IMR-90 (cell line): ENCODE results near the gene CES2. TPM values are rescaled to one million over a fixed set of nuclear protein-coding genes. Genes with fewer than 3 reads are reported as not detected.

ENCODE experiments used
- ATAC-seq: fragments of 200-7000 bp; cut with Tn5 transposase; 2 replicates; pipeline ENCODE4 v1.9.1; 2020; ENCODE audit warnings: low read depth, mild to moderate bottlenecking, moderate library complexity
- BruUV-seq: library from RNA; stranded (reverse); fragments of 400-500 nt; replicated peaks from 2 replicates; lab custom pipeline; 2021; lab: Mats Ljungman, UMichigan
- CTCF ChIA-PET: fragments of 300-600 bp; formaldehyde crosslinking; extraction: SDS; loops from one replicate; lab custom pipeline; 2021; ENCODE audit warnings: antibody characterized with exemption; lab: Yijun Ruan, JAX
- POLR2A ChIA-PET: fragments of 300-600 bp; sonication (Branson Sonifier 250); formaldehyde crosslinking; loops from one replicate; lab custom pipeline; 2022; ENCODE audit warnings: antibody characterized with exemption; ENCODE audit not compliant: unreplicated experiment; lab: Charles Lee
- DNase-seq: peaks from one replicate; pipeline ENCODE4 v3.0.0; 2013
- H2AFZ ChIP-seq: replicated peaks from 2 replicates; pipeline ENCODE3; 2013; ENCODE audit warnings: low read length, mild to moderate bottlenecking; ENCODE audit not compliant: poor library complexity
- H2AK5ac ChIP-seq: 2 replicates; pipeline ENCODE4 v1.6.1; 2013; ENCODE audit warnings: low read depth, low read length, inconsistent platforms
- H2AK9ac ChIP-seq: replicated peaks from 2 replicates; pipeline ENCODE3; 2013; ENCODE audit warnings: mild to moderate bottlenecking, low read depth, low read length, moderate library complexity; ENCODE audit not compliant: poor library complexity
- H2BK120ac ChIP-seq: 2 replicates; pipeline ENCODE4 v1.6.1; 2013; ENCODE audit warnings: low read depth, low read length, inconsistent platforms
- H2BK15ac ChIP-seq: 3 replicates; pipeline ENCODE4 v1.6.1; 2013; ENCODE audit warnings: low read depth, low read length, inconsistent platforms
- H2BK20ac ChIP-seq: 2 replicates; pipeline ENCODE4 v1.6.1; 2013; ENCODE audit warnings: low read depth, mild to moderate bottlenecking, inconsistent platforms, low read length, moderate library complexity
- H2BK5ac ChIP-seq: 2 replicates; pipeline ENCODE4 v1.6.1; 2013; ENCODE audit warnings: mild to moderate bottlenecking, low read depth, low read length, inconsistent platforms; ENCODE audit not compliant: poor library complexity, severe bottlenecking
- H3K14ac ChIP-seq: replicated peaks from 2 replicates; pipeline ENCODE4 v1.6.1; 2013; ENCODE audit warnings: low read depth, low read length, inconsistent platforms
- H3K18ac ChIP-seq: 2 replicates; pipeline ENCODE4 v1.6.1; 2013; ENCODE audit warnings: low read depth, low read length, control low read depth
- H3K23ac ChIP-seq: 2 replicates; pipeline ENCODE4 v1.6.1; 2013; ENCODE audit warnings: low read depth, low read length, inconsistent platforms
- H3K27ac ChIP-seq: 2 replicates; pipeline ENCODE4 v1.5.1; 2013; ENCODE audit warnings: mild to moderate bottlenecking, control low read depth, low read length; ENCODE audit not compliant: insufficient read depth
- H3K27me3 ChIP-seq: 2 replicates; pipeline ENCODE4 v1.6.1; 2013; ENCODE audit warnings: low read length; ENCODE audit not compliant: control insufficient read depth, insufficient read depth
- H3K36me3 ChIP-seq: 2 replicates; pipeline ENCODE4 v1.6.1; 2013; ENCODE audit warnings: low read length, mixed read lengths; ENCODE audit not compliant: control insufficient read depth, insufficient read depth
- H3K4ac ChIP-seq: 2 replicates; pipeline ENCODE4 v1.6.1; 2013; ENCODE audit warnings: low read depth, low read length, inconsistent platforms
- H3K4me1 ChIP-seq: 2 replicates; pipeline ENCODE4 v1.6.1; 2013; ENCODE audit warnings: low read length, mixed read lengths; ENCODE audit not compliant: control insufficient read depth, insufficient read depth
- H3K4me2 ChIP-seq: 2 replicates; pipeline ENCODE4 v1.6.1; 2013; ENCODE audit warnings: low read depth, mild to moderate bottlenecking, control low read depth, low read length, moderate library complexity
- H3K4me3 ChIP-seq: 2 replicates; pipeline ENCODE4 v1.5.1; 2013; ENCODE audit warnings: low read depth, mild to moderate bottlenecking, control low read depth, low read length, moderate library complexity; ENCODE audit not compliant: insufficient read depth
- H3K56ac ChIP-seq: 2 replicates; pipeline ENCODE4 v1.6.1; 2013; ENCODE audit warnings: low read length, inconsistent platforms; ENCODE audit not compliant: insufficient read depth; ENCODE audit errors: extremely low read depth
- H3K79me1 ChIP-seq, 2 experiments: 2 replicates each; pipeline ENCODE4 v1.6.1; 2013; ENCODE audit warnings: low read length in 2 of 2, inconsistent platforms in 1 of 2, low read depth in 1 of 2
- H3K9ac ChIP-seq: 2 replicates; pipeline ENCODE4 v1.6.1; 2013; ENCODE audit warnings: low read depth, low read length, control low read depth
- H3K9me1 ChIP-seq: 2 replicates; pipeline ENCODE4 v1.6.1; 2013; ENCODE audit warnings: low read length, inconsistent platforms; ENCODE audit not compliant: insufficient read depth
- H3K9me3 ChIP-seq: 2 replicates; pipeline ENCODE4 v1.6.1; 2013; ENCODE audit warnings: low read length; ENCODE audit not compliant: control insufficient read depth, insufficient read depth
- H4K20me1 ChIP-seq: 2 replicates; pipeline ENCODE4 v1.6.1; 2013; ENCODE audit warnings: low read length, inconsistent platforms; ENCODE audit not compliant: insufficient read depth
- H4K5ac ChIP-seq: 2 replicates; pipeline ENCODE4 v1.6.1; 2013; ENCODE audit warnings: mild to moderate bottlenecking, low read depth, low read length, control low read depth
- H4K8ac ChIP-seq, 2 experiments: 2 replicates each; pipeline ENCODE4 v1.6.1; 2013; ENCODE audit warnings: low read depth in 2 of 2, low read length in 2 of 2, control low read depth in 1 of 2, inconsistent platforms in 1 of 2
- H4K91ac ChIP-seq: 2 replicates; pipeline ENCODE4 v1.6.1; 2013; ENCODE audit warnings: low read depth, low read length, inconsistent platforms; ENCODE audit not compliant: insufficient read depth
- BHLHE40 ChIP-seq: fragments of 150-350 bp; IDR thresholded peaks from 2 replicates; pipeline ENCODE4 v1.6.1; 2016; ENCODE audit warnings: mild to moderate bottlenecking, low read depth, low read length
- CEBPB ChIP-seq: IDR thresholded peaks from 2 replicates; pipeline ENCODE4 v1.6.1; 2012; ENCODE audit warnings: low read depth, low read length, improper control_type of control experiment
- CHD1 ChIP-seq: IDR thresholded peaks from 2 replicates; pipeline ENCODE4 v1.6.1; 2012; ENCODE audit warnings: low read depth, low read length, improper control_type of control experiment
- CTCF ChIP-seq: conservative IDR thresholded peaks from 2 replicates; pipeline ENCODE4 v1.5.1; 2012; ENCODE audit warnings: mild to moderate bottlenecking, low read depth, low read length, improper control_type of control experiment
- ELK1 ChIP-seq: fragments of 150-350 bp; IDR thresholded peaks from 2 replicates; pipeline ENCODE4 v1.6.1; 2016; ENCODE audit warnings: low read depth, mild to moderate bottlenecking, low read length, moderate library complexity, borderline replicate concordance
- MAFK ChIP-seq: IDR thresholded peaks from 2 replicates; pipeline ENCODE4 v1.6.1; 2012; ENCODE audit warnings: low read depth, low read length, improper control_type of control experiment
- MAZ ChIP-seq: IDR thresholded peaks from 2 replicates; pipeline ENCODE4 v1.6.1; 2012; ENCODE audit warnings: low read depth, mild to moderate bottlenecking, low read length, improper control_type of control experiment, moderate library complexity, borderline replicate concordance
- MXI1 ChIP-seq: IDR thresholded peaks from 2 replicates; pipeline ENCODE4 v1.6.1; 2012; ENCODE audit warnings: low read depth, mild to moderate bottlenecking, low read length, moderate library complexity, borderline replicate concordance
- NFE2L2 ChIP-seq: fragments of 150-350 bp; IDR thresholded peaks from 2 replicates; pipeline ENCODE4 v1.6.1; 2016; ENCODE audit warnings: low read depth, mild to moderate bottlenecking, low read length
- POLR2A ChIP-seq: IDR thresholded peaks from 2 replicates; pipeline ENCODE4 v1.6.1; 2012; ENCODE audit warnings: mild to moderate bottlenecking, low read depth, low read length
- RAD21 ChIP-seq: IDR thresholded peaks from 2 replicates; pipeline ENCODE4 v1.6.1; 2012; ENCODE audit warnings: low read length, improper control_type of control experiment
- SMC3 ChIP-seq: fragments of 150-350 bp; IDR thresholded peaks from 2 replicates; pipeline ENCODE4 v1.6.1; 2016; ENCODE audit warnings: low read depth, mild to moderate bottlenecking, antibody characterized with exemption, low read length, moderate library complexity
- WGBS, 2 experiments: methylation state at CpG; one replicate each; pipeline versions ENCODE4 v1.1.5 to v1.1.7; 2013; ENCODE audit warnings: missing lambda C conversion rate in 2 of 2; ENCODE audit not compliant: insufficient read length in 1 of 2; ENCODE audit errors: extremely low coverage in 2 of 2; 5-methylcytosine and 5-hydroxymethylcytosine counted together
- dilution Hi-C: fragments of 300-500 bp; cut with HindIII; formaldehyde crosslinking; loops from one replicate; pipeline ENCODE4 v1.14.3; 2018; ENCODE audit warnings: low sequenced_read_pairs; ENCODE audit not compliant: unreplicated experiment
- in situ Hi-C: fragments of 300-500 bp; cut with MboI; formaldehyde crosslinking; loops from 3 replicates; pipeline ENCODE4 v1.14.3; 2019; ENCODE audit warnings: low sequenced_read_pairs, inconsistent platforms, mixed read lengths
- intact Hi-C: fragments of 100-400 bp; cut with micrococcal nuclease; formaldehyde crosslinking; loops from 2 replicates; pipeline ENCODE4 v1.10.0; 2022
- polyA plus RNA-seq, 3 experiments: library from polyadenylated mRNA; depleted of rRNA; stranded (reverse); fragments of >200 nt; gene quantifications; 2 replicates each; pipeline ENCODE4 v1.2.3, GENCODE V29; 2012; ENCODE audit warnings: low replicate concordance in 1 of 3
- total RNA-seq: library from RNA; depleted of rRNA; stranded (reverse); fragments of >200 nt; gene quantifications from 2 replicates; pipeline ENCODE4 v1.2.3, GENCODE V29; 2012
- TF ChIP-seq, protein P1 (sequence below): fragments of 150-350 bp; IDR thresholded peaks from 2 replicates; pipeline ENCODE4 v1.6.1; 2017; ENCODE audit warnings: mild to moderate bottlenecking, antibody characterized with exemption, low read length, low read depth

Gene CES2
- total and polyA plus RNA-seq, 2 of the 4 experiments (the other 2 are of a cell fraction), result 15.1 to 23.2 TPM

- Histone ChIP-seq H2AK5ac (peak overlapping the region; percentile 63), H2AFZ (peak overlapping the region; percentile 65), H3K23ac (no peak overlapping the region; the same call in 1 of the 2 replicates), H2BK120ac (peak overlapping the region; percentile 46; the same call in 1 of the 2 replicates), H3K4me2 (no peak overlapping the region), H2BK5ac (peak overlapping the region; percentile 54), H3K27me3 (peaks cover 6% of the 10 kb centered on the region; the same call in 1 of the 2 replicates), H3K4me3 (no peak overlapping the region), H3K18ac (peak overlapping the region; percentile 26; the same call in 1 of the 2 replicates), H3K14ac (no peak overlapping the region; the same call in 1 of the 2 replicates), H4K8ac (peak overlapping the region in 1 of 2 experiments; percentile 56; a peak in 2 of 4 replicates), H3K9ac (no peak overlapping the region), H3K27ac (no peak overlapping the region), H3K4me1 (peaks cover 27% of the 10 kb centered on the region), H4K91ac (no peak overlapping the region; the same call in 1 of the 2 replicates), H3K9me1 (peaks cover 26% of the 10 kb centered on the region), H4K20me1 (0 out of 2 replicates have a peak, but pooled peaks cover 4% of the 10 kb centered on the region), H2AK9ac (peak overlapping the region; percentile 45), H2BK15ac (peak overlapping the region; percentile 15; the same call in 2 of the 3 replicates), H4K5ac (peak overlapping the region; percentile 57; the same call in 1 of the 2 replicates), H3K9me3 (no peaks in the 10 kb centered on the region), H2BK20ac (peak overlapping the region; percentile 65; the same call in 1 of the 2 replicates), H3K36me3 (no peaks in the 10 kb centered on the region), H3K4ac (peak overlapping the region; percentile 67), H3K79me1 (no peaks in the 10 kb centered on the region), H3K56ac (no peak overlapping the region)
- no TSS peak for BruUV-seq
- DNase-seq, result no peak
- CTCF ChIA-PET, result interaction anchor here (1.1 to 1.4 kb wide), 2 partner anchors 31 to 96 kb away, joined by 3 to 4 read pairs; partner anchors contain the start of gene NAE1
- dilution Hi-C loops, result no loop called here
- intact Hi-C loops, result no loop called here
- 80% methylated on average over 3 of the region's 5 CpGs; no CpG with 5 or more reads in 1 of the 2 experiments for WGBS, 2 experiments
- POLR2A ChIA-PET, result interaction anchor here (0.6 kb wide), 1 partner anchor 237 kb away, joined by 5 read pairs; no protein-coding TSS in a partner anchor
- ATAC-seq, result no peak
- in situ Hi-C loops, result no loop called here
- TF ChIP-seq SMC3 (no peak), BHLHE40 (no peak), POLR2A (no peak), NFE2L2 (no peak), MAZ (no peak), CHD1 (no peak), CTCF (no peak), CEBPB (no peak), MAFK (no peak), ELK1 (no peak), MXI1 (no peak), RAD21 (no peak)
- TF ChIP-seq, protein P1, sequence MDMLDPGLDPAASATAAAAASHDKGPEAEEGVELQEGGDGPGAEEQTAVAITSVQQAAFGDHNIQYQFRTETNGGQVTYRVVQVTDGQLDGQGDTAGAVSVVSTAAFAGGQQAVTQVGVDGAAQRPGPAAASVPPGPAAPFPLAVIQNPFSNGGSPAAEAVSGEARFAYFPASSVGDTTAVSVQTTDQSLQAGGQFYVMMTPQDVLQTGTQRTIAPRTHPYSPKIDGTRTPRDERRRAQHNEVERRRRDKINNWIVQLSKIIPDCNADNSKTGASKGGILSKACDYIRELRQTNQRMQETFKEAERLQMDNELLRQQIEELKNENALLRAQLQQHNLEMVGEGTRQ, result no peak
These were observed 9.0 kb upstream of the CES2 start for GRCh38 chr16:66926171-66926947.
